ENCODE results near the gene HSPB7. TPM values are rescaled to one million over a fixed set of nuclear protein-coding genes. Genes with fewer than 3 reads are reported as not detected.
"Not testable (repeated sequence)": the region's sequence is repeated elsewhere in the genome, so short reads cannot be mapped to it uniquely, and the experiment has no call there.

HSPB7 gene
- polyA plus RNA-seq, 1 donor (not counting 4 experiments of a cell fraction or from before 2014, with no cell fraction given): 0.05 TPM

DNA sequence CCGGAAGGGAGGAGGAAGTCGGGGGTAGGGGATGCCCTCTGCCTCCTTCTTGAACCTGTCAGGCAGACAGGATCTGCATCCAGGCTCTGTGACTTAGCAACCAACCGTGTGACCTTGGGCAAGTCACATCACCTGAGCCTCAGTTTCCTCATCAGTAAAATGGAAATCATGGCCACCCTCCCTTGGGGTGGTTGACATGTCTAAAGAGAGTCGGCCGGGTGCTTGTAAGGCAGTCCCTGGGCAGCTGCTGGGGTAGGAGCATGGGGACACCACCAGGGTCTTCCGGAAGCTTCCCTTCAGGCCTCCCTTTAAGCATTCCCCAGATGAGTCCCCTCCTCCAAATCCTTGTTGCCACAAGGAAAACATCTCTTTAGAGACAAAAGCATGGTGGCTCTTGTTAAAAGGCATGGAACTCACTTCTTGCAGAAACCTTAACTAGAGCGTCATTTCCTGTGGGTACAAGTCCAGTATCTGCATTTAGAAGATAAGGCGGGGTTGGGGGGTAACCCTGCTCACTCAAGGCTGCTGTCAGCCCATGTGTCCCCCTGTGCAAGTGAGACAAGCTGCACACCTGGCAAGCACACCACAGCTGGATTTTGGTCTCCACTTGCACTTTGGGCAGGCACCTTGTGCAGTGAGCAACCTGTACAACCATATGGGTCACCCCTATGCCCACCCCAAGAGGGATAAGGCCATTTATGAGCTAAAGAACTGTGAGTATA lies 36.1 kb upstream of the HSPB7 start:
- no peaks in the 10 kb centered on the region for H3K9me3 ChIP-seq (ENCODE audit: control insufficient read depth, low read depth, low read length)
- TF ChIP-seq, protein P1, sequence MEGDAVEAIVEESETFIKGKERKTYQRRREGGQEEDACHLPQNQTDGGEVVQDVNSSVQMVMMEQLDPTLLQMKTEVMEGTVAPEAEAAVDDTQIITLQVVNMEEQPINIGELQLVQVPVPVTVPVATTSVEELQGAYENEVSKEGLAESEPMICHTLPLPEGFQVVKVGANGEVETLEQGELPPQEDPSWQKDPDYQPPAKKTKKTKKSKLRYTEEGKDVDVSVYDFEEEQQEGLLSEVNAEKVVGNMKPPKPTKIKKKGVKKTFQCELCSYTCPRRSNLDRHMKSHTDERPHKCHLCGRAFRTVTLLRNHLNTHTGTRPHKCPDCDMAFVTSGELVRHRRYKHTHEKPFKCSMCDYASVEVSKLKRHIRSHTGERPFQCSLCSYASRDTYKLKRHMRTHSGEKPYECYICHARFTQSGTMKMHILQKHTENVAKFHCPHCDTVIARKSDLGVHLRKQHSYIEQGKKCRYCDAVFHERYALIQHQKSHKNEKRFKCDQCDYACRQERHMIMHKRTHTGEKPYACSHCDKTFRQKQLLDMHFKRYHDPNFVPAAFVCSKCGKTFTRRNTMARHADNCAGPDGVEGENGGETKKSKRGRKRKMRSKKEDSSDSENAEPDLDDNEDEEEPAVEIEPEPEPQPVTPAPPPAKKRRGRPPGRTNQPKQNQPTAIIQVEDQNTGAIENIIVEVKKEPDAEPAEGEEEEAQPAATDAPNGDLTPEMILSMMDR (optimal IDR thresholded peaks at IDR 0.05 in 1 of 3, IDR thresholded peaks at IDR 0.05 in 1 of 3, conservative IDR thresholded peaks at IDR 0.05 in 1 of 3; ENCODE audit: extremely low read depth in 1 of 3, insufficient read depth in 2 of 3, low read length in 3 of 3): no peak
- no peak for TF ChIP-seq EZH2 (IDR thresholded peaks at IDR 0.05; ENCODE audit: low read length)

DNA sequence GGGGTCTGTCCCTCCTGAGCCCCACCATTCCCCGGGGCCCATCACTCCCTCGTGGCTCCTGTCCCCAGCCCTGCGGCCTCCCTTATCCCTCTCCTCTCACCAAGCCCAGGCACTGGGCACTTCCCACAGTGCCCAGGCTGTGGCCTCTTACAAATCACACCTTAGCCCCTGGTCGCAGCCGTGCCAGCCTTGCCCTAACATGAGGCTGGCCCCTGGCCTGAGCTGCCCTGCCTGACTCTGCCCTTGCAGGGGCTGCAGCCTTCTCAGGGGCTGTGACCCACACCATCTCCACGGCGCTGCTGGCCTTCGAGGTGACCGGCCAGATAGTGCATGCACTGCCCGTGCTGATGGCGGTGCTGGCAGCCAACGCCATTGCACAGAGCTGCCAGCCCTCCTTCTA lies 34.1 kb upstream of the HSPB7 start:
- not testable (repeated sequence) for FAIRE-seq

More for the DNA sequence above, 36.1 kb upstream of the HSPB7 start:
- H3K4me3 ChIP-seq (ENCODE audit: control insufficient read depth in 2 of 3, extremely low read depth in 1 of 3, insufficient read depth in 2 of 3, low read depth in 1 of 3, low read length in 3 of 3): no peak overlapping the region
- H3K36me3 ChIP-seq (ENCODE audit: control insufficient read depth in 2 of 2, extremely low read depth in 1 of 2, insufficient read depth in 2 of 2, low read length in 2 of 2): no peaks in the 10 kb centered on the region
- H3K27ac ChIP-seq (ENCODE audit: control insufficient read depth, insufficient read depth, low read length): no peak overlapping the region
- H3K27me3 ChIP-seq (ENCODE audit: control insufficient read depth, extremely low read depth, insufficient read depth, low read length): no peaks in the 10 kb centered on the region
- H3K4me1 ChIP-seq (ENCODE audit: control insufficient read depth, extremely low read depth, insufficient read depth, low read length): no peaks in the 10 kb centered on the region
- dilution Hi-C loops (cut with MboI; ENCODE audit: extremely low pct_ligation_motif_present, low sequenced_read_pairs): no loop called here
- no peak overlapping the region for H2AFZ ChIP-seq (ENCODE audit: control insufficient read depth, low read length)
- no peak overlapping the region for H3K9ac ChIP-seq (ENCODE audit: control insufficient read depth, extremely low read depth, insufficient read depth, low read length)
- no peak overlapping the region for H3K4me2 ChIP-seq (ENCODE audit: control insufficient read depth, extremely low read depth, insufficient read depth, low read depth, low read length)
- H4K20me1 ChIP-seq (ENCODE audit: control insufficient read depth, extremely low read depth, insufficient read depth, low read length): no peaks in the 10 kb centered on the region
- DNase-seq (ENCODE audit: low read depth, low spot score) (no peak), FAIRE-seq (no peak)
- H3K9me1 ChIP-seq (ENCODE audit: control insufficient read depth, extremely low read depth, insufficient read depth, low read length): no peaks in the 10 kb centered on the region
- no peaks in the 10 kb centered on the region for H3K79me2 ChIP-seq (ENCODE audit: control insufficient read depth, insufficient read depth, low read length)

DNA sequence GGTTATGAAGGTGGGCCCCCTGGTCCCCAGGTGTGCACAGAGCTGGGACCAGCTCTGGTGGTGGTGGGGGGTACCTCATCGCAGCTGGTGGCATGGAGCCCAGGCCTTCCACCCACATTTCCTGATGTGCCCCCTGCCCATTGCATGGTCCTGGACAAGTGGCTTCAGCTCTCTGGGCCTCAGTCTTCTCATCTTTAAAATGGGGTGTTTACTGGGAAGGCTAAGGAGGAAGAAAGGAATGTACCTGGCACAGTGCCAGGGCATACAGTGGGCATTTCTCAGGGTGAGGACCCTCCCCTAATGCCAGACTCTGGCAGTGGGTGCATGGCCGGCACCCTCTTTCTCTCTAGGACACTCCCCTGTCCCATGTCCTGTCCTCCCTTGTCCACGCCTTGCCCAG lies 33.2 kb upstream of the HSPB7 start:
- dilution Hi-C loops (cut with MboI; ENCODE audit: extremely low pct_ligation_motif_present, low sequenced_read_pairs): no loop called here
- H3K4me1 ChIP-seq (ENCODE audit: control insufficient read depth, extremely low read depth, insufficient read depth, low read length): peaks cover 2% of the 10 kb centered on the region

More for the DNA sequence above, 34.1 kb upstream of the HSPB7 start:
- H3K9ac ChIP-seq (ENCODE audit: control insufficient read depth, extremely low read depth, insufficient read depth, low read length); dilution Hi-C loops (cut with MboI; ENCODE audit: extremely low pct_ligation_motif_present, low sequenced_read_pairs); H2AFZ ChIP-seq (ENCODE audit: control insufficient read depth, low read length); DNase-seq (ENCODE audit: low read depth, low spot score); H3K36me3 ChIP-seq (ENCODE audit: control insufficient read depth in 2 of 2, extremely low read depth in 1 of 2, insufficient read depth in 2 of 2, low read length in 2 of 2); H3K4me2 ChIP-seq (ENCODE audit: control insufficient read depth, extremely low read depth, insufficient read depth, low read depth, low read length); H3K4me1 ChIP-seq (ENCODE audit: control insufficient read depth, extremely low read depth, insufficient read depth, low read length); H3K9me3 ChIP-seq (ENCODE audit: control insufficient read depth, low read depth, low read length); H3K9me1 ChIP-seq (ENCODE audit: control insufficient read depth, extremely low read depth, insufficient read depth, low read length); H3K27ac ChIP-seq (ENCODE audit: control insufficient read depth, insufficient read depth, low read length); H3K79me2 ChIP-seq (ENCODE audit: control insufficient read depth, insufficient read depth, low read length); H3K27me3 ChIP-seq (ENCODE audit: control insufficient read depth, extremely low read depth, insufficient read depth, low read length); H4K20me1 ChIP-seq (ENCODE audit: control insufficient read depth, extremely low read depth, insufficient read depth, low read length); H3K4me3 ChIP-seq (ENCODE audit: control insufficient read depth in 2 of 3, extremely low read depth in 1 of 3, insufficient read depth in 2 of 3, low read depth in 1 of 3, low read length in 3 of 3): not testable (repeated sequence)

More for the DNA sequence above, 33.2 kb upstream of the HSPB7 start:
- no peaks in the 10 kb centered on the region for H3K36me3 ChIP-seq (ENCODE audit: control insufficient read depth in 2 of 2, extremely low read depth in 1 of 2, insufficient read depth in 2 of 2, low read length in 2 of 2)
- H2AFZ ChIP-seq (ENCODE audit: control insufficient read depth, low read length): no peak overlapping the region
- H3K27me3 ChIP-seq (ENCODE audit: control insufficient read depth, extremely low read depth, insufficient read depth, low read length): no peaks in the 10 kb centered on the region
- DNase-seq (ENCODE audit: low read depth, low spot score): no peak
- TF ChIP-seq, protein P1 (optimal IDR thresholded peaks at IDR 0.05 in 1 of 3, IDR thresholded peaks at IDR 0.05 in 1 of 3, conservative IDR thresholded peaks at IDR 0.05 in 1 of 3; ENCODE audit: extremely low read depth in 1 of 3, insufficient read depth in 2 of 3, low read length in 3 of 3): no peak
- TF ChIP-seq EZH2 (IDR thresholded peaks at IDR 0.05; ENCODE audit: low read length): no peak
- no peaks in the 10 kb centered on the region for H3K9me3 ChIP-seq (ENCODE audit: control insufficient read depth, low read depth, low read length)
- H3K4me2 ChIP-seq (ENCODE audit: control insufficient read depth, extremely low read depth, insufficient read depth, low read depth, low read length): no peak overlapping the region
- H4K20me1 ChIP-seq (ENCODE audit: control insufficient read depth, extremely low read depth, insufficient read depth, low read length): no peaks in the 10 kb centered on the region
- no peak overlapping the region for H3K27ac ChIP-seq (ENCODE audit: control insufficient read depth, insufficient read depth, low read length)
- no peak overlapping the region for H3K4me3 ChIP-seq (ENCODE audit: control insufficient read depth in 2 of 3, extremely low read depth in 1 of 3, insufficient read depth in 2 of 3, low read depth in 1 of 3, low read length in 3 of 3)
- H3K79me2 ChIP-seq (ENCODE audit: control insufficient read depth, insufficient read depth, low read length): no peaks in the 10 kb centered on the region
- no peaks in the 10 kb centered on the region for H3K9me1 ChIP-seq (ENCODE audit: control insufficient read depth, extremely low read depth, insufficient read depth, low read length)
- H3K9ac ChIP-seq (ENCODE audit: control insufficient read depth, extremely low read depth, insufficient read depth, low read length): no peak overlapping the region
- FAIRE-seq: no peak
